Ishikawa (cell line): ENCODE data around the gene GCA.

Source experiments
- CEBPB ChIP-seq: IDR thresholded peaks from 2 replicates; pipeline ENCODE4 v1.6.1; 2012
- CREB1 ChIP-seq: IDR thresholded peaks from 2 replicates; pipeline ENCODE4 v1.6.1; 2012; ENCODE audit warnings: low read depth
- EGR1 ChIP-seq: IDR thresholded peaks from 2 replicates; pipeline ENCODE4 v1.6.1; 2012
- EP300 ChIP-seq: IDR thresholded peaks from 2 replicates; pipeline ENCODE4 v1.6.1; 2012; ENCODE audit warnings: borderline replicate concordance
- NFIC ChIP-seq: IDR thresholded peaks from 2 replicates; pipeline ENCODE4 v1.6.1; 2012
- TAF1 ChIP-seq: IDR thresholded peaks from 2 replicates; pipeline ENCODE4 v1.6.1; 2012; ENCODE audit warnings: low read depth, mild to moderate bottlenecking
- YY1 ChIP-seq: IDR thresholded peaks from 2 replicates; pipeline ENCODE4 v1.6.1; 2012; ENCODE audit warnings: low read depth
- ZBTB7A ChIP-seq: IDR thresholded peaks from 2 replicates; pipeline ENCODE4 v1.6.1; 2012; ENCODE audit warnings: low read depth
- TF ChIP-seq, protein P1 (sequence below): IDR thresholded peaks from 2 replicates; pipeline ENCODE4 v1.6.1; 2012
- TF ChIP-seq, protein P2 (sequence below): IDR thresholded peaks from 2 replicates; pipeline ENCODE4 v1.6.1; 2012
- TF ChIP-seq, protein P3 (sequence below): IDR thresholded peaks from 2 replicates; pipeline ENCODE4 v1.6.1; 2012; ENCODE audit warnings: low read depth, mild to moderate bottlenecking

DNA sequence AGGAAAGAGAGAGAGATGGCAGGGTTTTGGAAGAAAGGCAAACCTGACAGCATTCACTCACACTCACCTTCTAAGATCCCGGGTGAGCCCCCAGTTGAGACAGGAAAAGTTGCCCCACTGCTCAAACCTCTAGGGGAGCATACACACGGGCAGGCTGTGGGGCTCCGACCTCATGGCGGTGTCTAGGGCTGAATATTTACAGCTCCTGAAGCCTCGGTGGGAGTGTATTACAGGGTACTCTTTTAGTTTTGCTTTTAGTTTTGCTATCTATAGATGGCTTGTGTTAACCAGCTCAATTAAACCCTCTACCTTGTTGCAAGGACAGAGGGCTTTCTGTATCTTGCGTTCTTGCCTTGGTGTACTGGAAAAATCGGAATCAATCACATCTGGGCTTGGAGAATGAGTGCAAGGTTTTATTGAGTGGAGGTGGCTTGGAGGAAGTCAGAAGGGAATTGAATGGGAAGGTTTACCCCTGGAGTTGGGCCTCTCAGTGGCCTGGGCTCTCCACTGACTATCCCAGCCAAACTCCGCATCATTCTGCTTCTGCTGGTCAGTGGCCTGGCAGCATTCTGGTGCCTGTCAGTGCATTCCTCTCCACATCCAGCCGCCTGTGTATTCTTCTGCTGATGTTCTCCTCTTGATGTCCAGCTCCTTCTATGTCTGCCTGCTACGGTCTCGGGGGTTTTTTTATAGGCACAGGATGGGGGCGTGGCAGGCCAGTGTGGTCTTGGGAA, 15.3 kb upstream of the GCA start:
- TF ChIP-seq, protein P1, sequence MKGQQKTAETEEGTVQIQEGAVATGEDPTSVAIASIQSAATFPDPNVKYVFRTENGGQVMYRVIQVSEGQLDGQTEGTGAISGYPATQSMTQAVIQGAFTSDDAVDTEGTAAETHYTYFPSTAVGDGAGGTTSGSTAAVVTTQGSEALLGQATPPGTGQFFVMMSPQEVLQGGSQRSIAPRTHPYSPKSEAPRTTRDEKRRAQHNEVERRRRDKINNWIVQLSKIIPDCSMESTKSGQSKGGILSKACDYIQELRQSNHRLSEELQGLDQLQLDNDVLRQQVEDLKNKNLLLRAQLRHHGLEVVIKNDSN: no peak
- TF ChIP-seq TAF1: no peak
- TF ChIP-seq, protein P2, sequence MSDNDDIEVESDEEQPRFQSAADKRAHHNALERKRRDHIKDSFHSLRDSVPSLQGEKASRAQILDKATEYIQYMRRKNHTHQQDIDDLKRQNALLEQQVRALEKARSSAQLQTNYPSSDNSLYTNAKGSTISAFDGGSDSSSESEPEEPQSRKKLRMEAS: no peak
- TF ChIP-seq YY1: no peak
- TF ChIP-seq CREB1: no peak
- TF ChIP-seq ZBTB7A: no peak
- TF ChIP-seq NFIC: no peak
- TF ChIP-seq, protein P3, sequence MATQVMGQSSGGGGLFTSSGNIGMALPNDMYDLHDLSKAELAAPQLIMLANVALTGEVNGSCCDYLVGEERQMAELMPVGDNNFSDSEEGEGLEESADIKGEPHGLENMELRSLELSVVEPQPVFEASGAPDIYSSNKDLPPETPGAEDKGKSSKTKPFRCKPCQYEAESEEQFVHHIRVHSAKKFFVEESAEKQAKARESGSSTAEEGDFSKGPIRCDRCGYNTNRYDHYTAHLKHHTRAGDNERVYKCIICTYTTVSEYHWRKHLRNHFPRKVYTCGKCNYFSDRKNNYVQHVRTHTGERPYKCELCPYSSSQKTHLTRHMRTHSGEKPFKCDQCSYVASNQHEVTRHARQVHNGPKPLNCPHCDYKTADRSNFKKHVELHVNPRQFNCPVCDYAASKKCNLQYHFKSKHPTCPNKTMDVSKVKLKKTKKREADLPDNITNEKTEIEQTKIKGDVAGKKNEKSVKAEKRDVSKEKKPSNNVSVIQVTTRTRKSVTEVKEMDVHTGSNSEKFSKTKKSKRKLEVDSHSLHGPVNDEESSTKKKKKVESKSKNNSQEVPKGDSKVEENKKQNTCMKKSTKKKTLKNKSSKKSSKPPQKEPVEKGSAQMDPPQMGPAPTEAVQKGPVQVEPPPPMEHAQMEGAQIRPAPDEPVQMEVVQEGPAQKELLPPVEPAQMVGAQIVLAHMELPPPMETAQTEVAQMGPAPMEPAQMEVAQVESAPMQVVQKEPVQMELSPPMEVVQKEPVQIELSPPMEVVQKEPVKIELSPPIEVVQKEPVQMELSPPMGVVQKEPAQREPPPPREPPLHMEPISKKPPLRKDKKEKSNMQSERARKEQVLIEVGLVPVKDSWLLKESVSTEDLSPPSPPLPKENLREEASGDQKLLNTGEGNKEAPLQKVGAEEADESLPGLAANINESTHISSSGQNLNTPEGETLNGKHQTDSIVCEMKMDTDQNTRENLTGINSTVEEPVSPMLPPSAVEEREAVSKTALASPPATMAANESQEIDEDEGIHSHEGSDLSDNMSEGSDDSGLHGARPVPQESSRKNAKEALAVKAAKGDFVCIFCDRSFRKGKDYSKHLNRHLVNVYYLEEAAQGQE: no peak
- TF ChIP-seq EP300: no peak
- no peak for TF ChIP-seq CEBPB
- TF ChIP-seq EGR1: no peak
